Measurements from ENCODE around the gene TIMMDC1. TPM values are rescaled to one million over a fixed set of nuclear protein-coding genes. Genes with fewer than 3 reads are reported as not detected.
A peak's percentile ranks its signal among the peaks of the same experiment; 100 is the strongest.

The TIMMDC1 gene
- total and polyA plus RNA-seq, 2 of the 13 experiments (the other 11 are each of a cell fraction or from before 2014, with no cell fraction given), result 50.0 to 77.8 TPM

DNA sequence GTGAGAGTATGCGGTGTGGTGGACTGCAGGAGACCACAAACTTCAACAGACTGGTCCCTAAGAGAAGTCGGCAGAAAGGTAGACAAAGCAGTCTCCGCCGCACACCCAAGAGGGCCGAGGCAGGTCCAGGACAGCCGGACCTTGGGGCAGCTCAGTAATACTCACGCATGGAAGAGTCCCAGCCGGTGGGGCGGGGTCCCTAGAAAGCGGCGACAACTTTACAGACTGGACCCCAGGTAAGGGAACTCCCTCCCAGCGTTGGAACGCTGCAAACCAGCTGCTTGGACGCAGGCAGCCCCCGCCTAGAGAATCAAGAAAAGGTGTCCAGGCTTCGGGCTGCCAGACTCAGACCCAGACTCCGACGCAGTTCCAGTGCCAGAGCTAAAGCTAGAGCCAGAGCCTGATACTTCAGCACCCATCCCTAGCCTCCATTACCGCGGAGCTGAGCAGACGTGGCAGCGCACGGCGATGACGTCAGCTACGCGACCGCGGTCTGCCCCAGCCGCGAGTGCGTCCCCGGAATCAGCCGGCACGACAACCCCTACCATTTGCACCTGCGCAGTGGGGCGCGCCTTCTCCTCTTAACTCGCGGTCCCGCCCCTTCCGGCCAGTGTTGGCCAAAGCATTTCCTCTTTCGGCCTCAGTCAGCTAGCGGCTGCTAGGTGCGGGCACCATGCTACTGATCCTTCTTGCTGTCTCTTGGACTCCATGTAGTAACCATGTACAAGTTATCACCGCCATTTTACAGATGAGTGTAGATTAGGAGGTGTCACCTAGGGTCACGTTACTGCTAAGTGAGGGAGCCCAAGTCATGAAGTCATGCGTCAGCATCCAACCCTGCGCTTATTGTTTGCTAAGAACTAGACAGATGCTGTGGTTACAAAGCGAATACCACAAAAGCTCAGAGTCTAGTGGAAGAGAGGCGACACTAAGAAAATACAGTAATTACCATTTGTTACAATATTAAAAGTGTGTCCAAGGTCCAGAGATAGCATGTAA is 34.9 kb upstream of the TIMMDC1 start, which contains the start of gene TMEM39A (continued):
- TF ChIP-seq FOXO1 (CRISPR knock-in tag; IDR thresholded peaks at IDR 0.05), result peak; percentile 61; the same call in 1 of the 2 replicates
- TF ChIP-seq TAF1 (CRISPR knock-in tag; IDR thresholded peaks at IDR 0.05), result peak; percentile 98
- no peak; a peak in 2 of 4 replicates for TF ChIP-seq MAFK (conservative IDR thresholded peaks at IDR 0.05 in 1 of 2, IDR thresholded peaks at IDR 0.05 in 1 of 2; ENCODE audit: low read length in 2 of 2)
- TF ChIP-seq, protein P1, sequence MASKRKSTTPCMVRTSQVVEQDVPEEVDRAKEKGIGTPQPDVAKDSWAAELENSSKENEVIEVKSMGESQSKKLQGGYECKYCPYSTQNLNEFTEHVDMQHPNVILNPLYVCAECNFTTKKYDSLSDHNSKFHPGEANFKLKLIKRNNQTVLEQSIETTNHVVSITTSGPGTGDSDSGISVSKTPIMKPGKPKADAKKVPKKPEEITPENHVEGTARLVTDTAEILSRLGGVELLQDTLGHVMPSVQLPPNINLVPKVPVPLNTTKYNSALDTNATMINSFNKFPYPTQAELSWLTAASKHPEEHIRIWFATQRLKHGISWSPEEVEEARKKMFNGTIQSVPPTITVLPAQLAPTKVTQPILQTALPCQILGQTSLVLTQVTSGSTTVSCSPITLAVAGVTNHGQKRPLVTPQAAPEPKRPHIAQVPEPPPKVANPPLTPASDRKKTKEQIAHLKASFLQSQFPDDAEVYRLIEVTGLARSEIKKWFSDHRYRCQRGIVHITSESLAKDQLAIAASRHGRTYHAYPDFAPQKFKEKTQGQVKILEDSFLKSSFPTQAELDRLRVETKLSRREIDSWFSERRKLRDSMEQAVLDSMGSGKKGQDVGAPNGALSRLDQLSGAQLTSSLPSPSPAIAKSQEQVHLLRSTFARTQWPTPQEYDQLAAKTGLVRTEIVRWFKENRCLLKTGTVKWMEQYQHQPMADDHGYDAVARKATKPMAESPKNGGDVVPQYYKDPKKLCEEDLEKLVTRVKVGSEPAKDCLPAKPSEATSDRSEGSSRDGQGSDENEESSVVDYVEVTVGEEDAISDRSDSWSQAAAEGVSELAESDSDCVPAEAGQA (IDR thresholded peaks at IDR 0.05; ENCODE audit: low read depth), result peak; percentile 97
- TF ChIP-seq, protein P1 (CRISPR knock-in tag; IDR thresholded peaks at IDR 0.05; ENCODE audit: borderline replicate concordance), result no peak
- TF ChIP-seq NONO (IDR thresholded peaks at IDR 0.05), result no peak
- TF ChIP-seq NONO (CRISPR knock-in tag; conservative IDR thresholded peaks at IDR 0.05), result peak; percentile 97
- TF ChIP-seq, protein P2, sequence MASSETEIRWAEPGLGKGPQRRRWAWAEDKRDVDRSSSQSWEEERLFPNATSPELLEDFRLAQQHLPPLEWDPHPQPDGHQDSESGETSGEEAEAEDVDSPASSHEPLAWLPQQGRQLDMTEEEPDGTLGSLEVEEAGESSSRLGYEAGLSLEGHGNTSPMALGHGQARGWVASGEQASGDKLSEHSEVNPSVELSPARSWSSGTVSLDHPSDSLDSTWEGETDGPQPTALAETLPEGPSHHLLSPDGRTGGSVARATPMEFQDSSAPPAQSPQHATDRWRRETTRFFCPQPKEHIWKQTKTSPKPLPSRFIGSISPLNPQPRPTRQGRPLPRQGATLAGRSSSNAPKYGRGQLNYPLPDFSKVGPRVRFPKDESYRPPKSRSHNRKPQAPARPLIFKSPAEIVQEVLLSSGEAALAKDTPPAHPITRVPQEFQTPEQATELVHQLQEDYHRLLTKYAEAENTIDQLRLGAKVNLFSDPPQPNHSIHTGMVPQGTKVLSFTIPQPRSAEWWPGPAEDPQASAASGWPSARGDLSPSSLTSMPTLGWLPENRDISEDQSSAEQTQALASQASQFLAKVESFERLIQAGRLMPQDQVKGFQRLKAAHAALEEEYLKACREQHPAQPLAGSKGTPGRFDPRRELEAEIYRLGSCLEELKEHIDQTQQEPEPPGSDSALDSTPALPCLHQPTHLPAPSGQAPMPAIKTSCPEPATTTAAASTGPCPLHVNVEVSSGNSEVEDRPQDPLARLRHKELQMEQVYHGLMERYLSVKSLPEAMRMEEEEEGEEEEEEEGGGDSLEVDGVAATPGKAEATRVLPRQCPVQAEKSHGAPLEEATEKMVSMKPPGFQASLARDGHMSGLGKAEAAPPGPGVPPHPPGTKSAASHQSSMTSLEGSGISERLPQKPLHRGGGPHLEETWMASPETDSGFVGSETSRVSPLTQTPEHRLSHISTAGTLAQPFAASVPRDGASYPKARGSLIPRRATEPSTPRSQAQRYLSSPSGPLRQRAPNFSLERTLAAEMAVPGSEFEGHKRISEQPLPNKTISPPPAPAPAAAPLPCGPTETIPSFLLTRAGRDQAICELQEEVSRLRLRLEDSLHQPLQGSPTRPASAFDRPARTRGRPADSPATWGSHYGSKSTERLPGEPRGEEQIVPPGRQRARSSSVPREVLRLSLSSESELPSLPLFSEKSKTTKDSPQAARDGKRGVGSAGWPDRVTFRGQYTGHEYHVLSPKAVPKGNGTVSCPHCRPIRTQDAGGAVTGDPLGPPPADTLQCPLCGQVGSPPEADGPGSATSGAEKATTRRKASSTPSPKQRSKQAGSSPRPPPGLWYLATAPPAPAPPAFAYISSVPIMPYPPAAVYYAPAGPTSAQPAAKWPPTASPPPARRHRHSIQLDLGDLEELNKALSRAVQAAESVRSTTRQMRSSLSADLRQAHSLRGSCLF (CRISPR knock-in tag; IDR thresholded peaks at IDR 0.05; ENCODE audit: borderline replicate concordance), result no peak
- TF ChIP-seq, protein P3, sequence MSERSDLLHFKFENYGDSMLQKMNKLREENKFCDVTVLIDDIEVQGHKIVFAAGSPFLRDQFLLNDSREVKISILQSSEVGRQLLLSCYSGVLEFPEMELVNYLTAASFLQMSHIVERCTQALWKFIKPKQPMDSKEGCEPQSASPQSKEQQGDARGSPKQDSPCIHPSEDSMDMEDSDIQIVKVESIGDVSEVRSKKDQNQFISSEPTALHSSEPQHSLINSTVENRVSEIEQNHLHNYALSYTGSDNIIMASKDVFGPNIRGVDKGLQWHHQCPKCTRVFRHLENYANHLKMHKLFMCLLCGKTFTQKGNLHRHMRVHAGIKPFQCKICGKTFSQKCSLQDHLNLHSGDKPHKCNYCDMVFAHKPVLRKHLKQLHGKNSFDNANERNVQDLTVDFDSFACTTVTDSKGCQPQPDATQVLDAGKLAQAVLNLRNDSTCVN (CRISPR knock-in tag; IDR thresholded peaks at IDR 0.05; ENCODE audit: borderline replicate concordance), result no peak
- TF ChIP-seq MBNL3 (CRISPR knock-in tag; conservative IDR thresholded peaks at IDR 0.05), result no peak
- TF ChIP-seq, protein P4, sequence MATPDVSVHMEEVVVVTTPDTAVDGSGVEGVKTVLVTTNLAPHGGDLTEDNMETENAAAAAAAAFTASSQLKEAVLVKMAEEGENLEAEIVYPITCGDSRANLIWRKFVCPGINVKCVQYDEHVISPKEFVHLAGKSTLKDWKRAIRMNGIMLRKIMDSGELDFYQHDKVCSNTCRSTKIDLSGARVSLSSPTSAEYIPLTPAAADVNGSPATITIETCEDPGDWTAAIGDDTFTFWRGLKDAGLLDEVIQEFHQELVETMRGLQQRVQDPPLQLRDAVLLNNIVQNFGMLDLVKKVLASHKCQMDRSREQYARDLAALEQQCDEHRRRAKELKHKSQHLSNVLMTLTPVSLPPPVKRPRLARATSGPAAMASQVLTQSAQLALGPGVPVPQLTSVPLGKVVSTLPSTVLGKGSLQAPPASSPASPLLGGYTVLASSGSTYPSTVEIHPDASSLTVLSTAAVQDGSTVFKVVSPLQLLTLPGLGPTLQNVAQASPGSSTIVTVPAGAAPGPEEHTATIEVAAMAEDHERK (CRISPR knock-in tag; IDR thresholded peaks at IDR 0.05; ENCODE audit: low read depth), result peak; percentile 76
- TF ChIP-seq ZBTB7B (CRISPR knock-in tag; IDR thresholded peaks at IDR 0.05), result peak; percentile 6; the same call in 1 of the 2 replicates
- peak; percentile 72 for TF ChIP-seq ASH2L (IDR thresholded peaks at IDR 0.05; ENCODE audit: insufficient read length, low read depth, low read length)
- TF ChIP-seq POGZ (CRISPR knock-in tag; IDR thresholded peaks at IDR 0.05), result peak; percentile 97

Data from HepG2 (cell line).